ENCODE measurements around the gene B3GNT5.

The B3GNT5 gene

DNA sequence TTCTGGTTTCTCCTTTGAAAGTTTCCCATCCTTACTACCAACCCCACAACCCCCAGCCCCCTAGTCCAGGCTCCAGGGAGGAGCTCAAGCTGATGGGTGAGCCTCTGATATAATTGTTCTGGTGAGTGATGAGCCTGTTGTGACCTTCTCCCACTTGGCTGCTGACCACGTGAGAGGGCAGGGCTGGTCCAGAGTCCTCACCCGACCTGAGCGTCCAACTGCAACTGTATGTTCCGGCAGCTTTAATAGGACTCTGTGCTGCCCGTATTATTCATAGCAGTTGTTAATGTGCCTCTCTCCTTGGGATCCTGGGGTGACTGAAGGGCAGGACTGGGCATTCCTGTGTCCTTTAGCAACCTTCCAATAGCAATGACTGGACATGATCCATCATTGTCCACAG, 56.2 kb downstream of the B3GNT5 start:
- TF ChIP-seq Cebpa-rat (IDR thresholded peaks at IDR 0.05), result no peak
- Histone ChIP-seq H3K27ac (no peak overlapping the region), H3K4me2 (peak overlapping the region; percentile 43; the same call in 1 of the 2 replicates)

GRCh38 chr3:183310936-183311335, 57.9 kb downstream of the B3GNT5 start:
- Histone ChIP-seq H3K27ac (no peak overlapping the region), H3K4me1 (peaks cover 17% of the 10 kb centered on the region), H4K20me1 (no peaks in the 10 kb centered on the region), H3K36me3 (peaks cover 23% of the 10 kb centered on the region), H3K27me3 (no peaks in the 10 kb centered on the region), H3K4me3 (no peak overlapping the region), H3K9ac (no peak overlapping the region), H3K9me3 (no peaks in the 10 kb centered on the region), H3K4me2 (no peak overlapping the region)
- no peak for TF ChIP-seq Cebpa-rat (IDR thresholded peaks at IDR 0.05)

More for the DNA sequence above, 56.2 kb downstream of the B3GNT5 start:
- peaks cover 23% of the 10 kb centered on the region for H3K36me3 ChIP-seq
- no peak overlapping the region for H3K4me3 ChIP-seq
- H3K9me3 ChIP-seq, result no peaks in the 10 kb centered on the region
- H3K27me3 ChIP-seq, result no peaks in the 10 kb centered on the region
- no peaks in the 10 kb centered on the region for H4K20me1 ChIP-seq
- no peak overlapping the region for H3K9ac ChIP-seq
- H3K4me1 ChIP-seq, result peaks cover 17% of the 10 kb centered on the region

GRCh38 chr3:183312433-183312832, 59.4 kb downstream of the B3GNT5 start:
- Histone ChIP-seq H3K4me3 (no peak overlapping the region), H3K4me2 (no peak overlapping the region), H4K20me1 (no peaks in the 10 kb centered on the region), H3K27me3 (no peaks in the 10 kb centered on the region), H3K36me3 (peaks cover 28% of the 10 kb centered on the region), H3K27ac (no peak overlapping the region), H3K9ac (no peak overlapping the region), H3K4me1 (peaks cover 15% of the 10 kb centered on the region), H3K9me3 (no peaks in the 10 kb centered on the region)
- TF ChIP-seq Cebpa-rat (IDR thresholded peaks at IDR 0.05), result no peak

DNA sequence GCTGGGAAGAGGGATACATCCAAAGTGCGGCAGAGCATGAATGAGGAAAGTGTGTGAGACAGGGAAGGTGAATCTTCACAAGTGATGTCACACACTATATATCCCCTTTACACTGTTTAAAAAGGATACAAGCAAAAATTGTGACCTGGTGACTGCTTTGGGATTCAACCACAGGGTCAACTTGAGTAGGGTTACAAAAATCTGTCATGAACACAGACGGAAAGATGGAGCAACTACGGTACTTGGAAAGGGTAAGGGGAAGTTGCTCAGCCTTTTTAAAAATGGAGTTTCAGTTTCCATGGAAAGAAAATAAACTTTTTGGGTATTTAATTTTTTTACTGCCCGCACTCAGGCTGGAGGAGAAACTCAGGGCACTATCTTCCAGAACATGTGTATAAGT, 60.3 kb downstream of the B3GNT5 start:
- TF ChIP-seq Cebpa-rat (IDR thresholded peaks at IDR 0.05), result no peak
- H3K9ac ChIP-seq, result no peak overlapping the region
- H3K27ac ChIP-seq, result no peak overlapping the region
- no peaks in the 10 kb centered on the region for H3K9me3 ChIP-seq
- H3K27me3 ChIP-seq, result no peaks in the 10 kb centered on the region
- H4K20me1 ChIP-seq, result no peaks in the 10 kb centered on the region
- H3K36me3 ChIP-seq, result peaks cover 34% of the 10 kb centered on the region
- peaks cover 15% of the 10 kb centered on the region for H3K4me1 ChIP-seq
- H3K4me2 ChIP-seq, result no peak overlapping the region
- no peak overlapping the region for H3K4me3 ChIP-seq

DNA sequence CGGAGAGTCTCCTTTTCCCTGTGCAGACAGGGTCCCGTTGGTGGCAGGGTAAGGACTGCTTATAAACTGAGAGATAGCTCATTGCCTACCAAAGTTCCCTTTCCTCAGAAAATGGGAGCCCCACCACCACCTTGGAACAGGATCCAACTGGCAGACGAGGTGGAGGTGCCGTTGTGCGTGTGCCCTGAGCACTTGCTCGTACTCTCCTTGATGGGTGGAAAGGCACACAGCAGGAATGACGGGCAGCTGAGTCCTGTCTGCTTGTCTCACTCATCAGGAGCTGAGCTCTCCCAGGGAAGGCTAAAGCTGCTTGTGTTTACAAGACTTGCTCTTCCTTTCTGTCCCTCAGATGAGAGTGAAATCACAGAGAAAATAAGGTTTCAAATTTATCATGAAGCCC, 60.7 kb downstream of the B3GNT5 start:
- H3K9ac ChIP-seq, result no peak overlapping the region
- peaks cover 10% of the 10 kb centered on the region for H3K4me1 ChIP-seq
- H3K27me3 ChIP-seq, result no peaks in the 10 kb centered on the region
- no peaks in the 10 kb centered on the region for H4K20me1 ChIP-seq
- no peak overlapping the region for H3K4me3 ChIP-seq
- no peaks in the 10 kb centered on the region for H3K9me3 ChIP-seq
- H3K36me3 ChIP-seq, result peaks cover 34% of the 10 kb centered on the region
- H3K4me2 ChIP-seq, result no peak overlapping the region
- no peak for TF ChIP-seq Cebpa-rat (IDR thresholded peaks at IDR 0.05)
- H3K27ac ChIP-seq, result no peak overlapping the region

DNA sequence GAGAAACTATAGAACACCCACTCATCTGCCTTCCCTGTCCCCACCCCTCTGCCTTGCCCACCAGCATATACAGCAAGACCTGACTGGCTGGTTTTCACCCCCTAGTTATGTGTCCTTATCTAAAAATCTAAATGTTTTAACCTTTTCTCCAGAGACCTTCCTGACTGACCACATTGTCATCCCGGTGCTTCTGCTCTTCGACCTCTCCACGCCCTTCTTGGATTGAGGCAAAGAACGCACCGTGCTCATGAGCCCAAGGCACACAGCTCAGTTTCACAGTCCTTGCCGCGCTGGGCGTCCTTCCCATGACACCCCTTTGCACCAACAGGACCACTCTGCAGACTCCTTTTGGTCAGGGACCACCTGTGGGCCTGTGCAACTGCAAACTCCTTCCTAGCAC, 62.7 kb downstream of the B3GNT5 start:
- Histone ChIP-seq H3K4me3 (no peak overlapping the region), H3K9ac (no peak overlapping the region), H3K4me2 (no peak overlapping the region), H3K27me3 (no peaks in the 10 kb centered on the region), H4K20me1 (no peaks in the 10 kb centered on the region), H3K9me3 (no peaks in the 10 kb centered on the region), H3K36me3 (peaks cover 19% of the 10 kb centered on the region), H3K27ac (no peak overlapping the region), H3K4me1 (0 out of 2 replicates have a peak, but pooled peaks cover 4% of the 10 kb centered on the region)
- TF ChIP-seq Cebpa-rat (IDR thresholded peaks at IDR 0.05), result no peak

DNA sequence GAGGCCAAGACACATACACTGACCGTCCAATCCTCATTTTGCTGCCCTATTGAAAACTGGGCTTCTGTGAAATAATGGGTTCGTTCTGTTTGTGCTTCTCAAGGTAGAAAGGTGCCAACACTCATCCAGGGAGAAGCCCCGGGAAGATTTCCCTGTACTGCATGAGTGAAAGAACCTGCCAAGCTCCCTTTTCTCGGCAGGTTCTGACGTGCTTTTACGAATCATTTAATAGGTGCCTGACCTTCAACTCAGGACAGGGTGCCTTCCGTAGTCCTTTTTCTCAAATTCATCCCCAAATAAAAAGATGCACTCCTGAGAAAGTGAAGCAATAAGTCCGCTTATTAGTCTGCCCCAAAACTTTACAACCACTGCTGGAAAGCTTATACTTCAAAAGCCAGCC, 64.2 kb downstream of the B3GNT5 start:
- Histone ChIP-seq H3K27ac (no peak overlapping the region), H4K20me1 (no peaks in the 10 kb centered on the region), H3K36me3 (peaks cover 11% of the 10 kb centered on the region), H3K4me2 (no peak overlapping the region), H3K9ac (no peak overlapping the region), H3K4me1 (0 out of 2 replicates have a peak, but pooled peaks cover 4% of the 10 kb centered on the region), H3K4me3 (no peak overlapping the region), H3K9me3 (no peaks in the 10 kb centered on the region), H3K27me3 (no peaks in the 10 kb centered on the region)
- no peak for TF ChIP-seq Cebpa-rat (IDR thresholded peaks at IDR 0.05)

GRCh38 chr3:183317886-183318865, 65.1 kb downstream of the B3GNT5 start:
- Histone ChIP-seq H3K36me3 (peaks cover 16% of the 10 kb centered on the region), H4K20me1 (no peaks in the 10 kb centered on the region), H3K27me3 (no peaks in the 10 kb centered on the region), H3K4me2 (no peak overlapping the region), H3K4me3 (no peak overlapping the region), H3K27ac (no peak overlapping the region), H3K4me1 (0 out of 2 replicates have a peak, but pooled peaks cover 4% of the 10 kb centered on the region), H3K9me3 (no peaks in the 10 kb centered on the region), H3K9ac (no peak overlapping the region)
- no peak for TF ChIP-seq Cebpa-rat (IDR thresholded peaks at IDR 0.05)

DNA sequence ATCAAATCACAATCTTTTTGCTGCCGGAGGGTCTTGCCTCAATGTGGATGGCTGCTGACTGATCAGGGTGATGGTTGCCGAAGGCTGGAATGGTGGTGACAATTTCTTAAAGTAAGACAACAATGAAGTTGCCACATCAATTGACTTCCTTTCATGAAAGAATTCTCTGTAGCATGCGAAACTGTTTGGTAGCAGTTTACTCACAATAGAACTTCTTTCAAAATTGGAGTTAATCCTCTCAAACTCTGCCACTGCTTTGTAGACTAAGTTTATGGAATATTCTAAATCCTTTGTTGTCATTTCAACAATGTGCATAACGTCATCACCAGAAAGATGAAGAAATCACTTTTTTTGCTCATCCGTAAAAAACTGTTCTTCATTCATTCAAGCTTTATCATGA, 65.8 kb downstream of the B3GNT5 start:
- peaks cover 16% of the 10 kb centered on the region for H3K36me3 ChIP-seq
- H3K4me3 ChIP-seq, result no peak overlapping the region
- no peak overlapping the region for H3K27ac ChIP-seq
- no peak overlapping the region for H3K9ac ChIP-seq
- H4K20me1 ChIP-seq, result no peaks in the 10 kb centered on the region
- no peak for TF ChIP-seq Cebpa-rat (IDR thresholded peaks at IDR 0.05)
- 0 out of 2 replicates have a peak, but pooled peaks cover 4% of the 10 kb centered on the region for H3K4me1 ChIP-seq
- no peaks in the 10 kb centered on the region for H3K27me3 ChIP-seq
- no peak overlapping the region for H3K4me2 ChIP-seq
- no peaks in the 10 kb centered on the region for H3K9me3 ChIP-seq

GRCh38 chr3:183319371-183319770, 66.3 kb downstream of the B3GNT5 start:
- H4K20me1 ChIP-seq, result no peaks in the 10 kb centered on the region
- H3K4me3 ChIP-seq, result no peak overlapping the region
- no peak overlapping the region for H3K27ac ChIP-seq
- H3K9me3 ChIP-seq, result no peaks in the 10 kb centered on the region
- peaks cover 16% of the 10 kb centered on the region for H3K36me3 ChIP-seq
- TF ChIP-seq Cebpa-rat (IDR thresholded peaks at IDR 0.05), result no peak
- no peak overlapping the region for H3K9ac ChIP-seq
- H3K4me2 ChIP-seq, result no peak overlapping the region
- H3K27me3 ChIP-seq, result no peaks in the 10 kb centered on the region
- H3K4me1 ChIP-seq, result 0 out of 2 replicates have a peak, but pooled peaks cover 4% of the 10 kb centered on the region
